Measurements from ENCODE around the gene KAZN. TPM values are rescaled to one million over a fixed set of nuclear protein-coding genes. Genes with fewer than 3 reads are reported as not detected.
A peak's percentile ranks its signal among the peaks of the same experiment; 100 is the strongest.

KAZN gene
- total and polyA plus RNA-seq, 2 donors (not counting 1 experiment from before 2014, with no cell fraction given), result 3.4 to 5.0 TPM

GRCh38 chr1:14794136-14794768, 195.8 kb downstream of the KAZN start:
- no peaks in the 10 kb centered on the region for H3K36me3 ChIP-seq (ENCODE audit: control insufficient read depth, insufficient read depth, low read length)
- H3K27me3 ChIP-seq (ENCODE audit: control insufficient read depth, insufficient read depth, low read length), result no peaks in the 10 kb centered on the region
- H4K20me1 ChIP-seq (ENCODE audit: control insufficient read depth, extremely low read depth, insufficient read depth, low read length), result no peaks in the 10 kb centered on the region
- H2AFZ ChIP-seq (ENCODE audit: low read length), result no peak overlapping the region
- no peak overlapping the region for H3K4me2 ChIP-seq (ENCODE audit: extremely low read depth, insufficient read depth, low read length)
- DNase-seq (ENCODE audit: low read depth in 2 of 2), result peak in 1 of 2 donors; percentile 54
- H3K4me1 ChIP-seq (ENCODE audit: control insufficient read depth, extremely low read depth, insufficient read depth, low read length), result no peaks in the 10 kb centered on the region
- no peaks in the 10 kb centered on the region for H3K9me3 ChIP-seq (ENCODE audit: control insufficient read depth, insufficient read depth, low read depth, low read length)
- no peak overlapping the region for H3K4me3 ChIP-seq (replicated peaks in 1 of 4; ENCODE audit: control extremely low read depth in 1 of 4, insufficient read depth in 1 of 4, low read depth in 3 of 4, low read length in 4 of 4)
- no peak overlapping the region for H3K9ac ChIP-seq (ENCODE audit: insufficient read depth, low read length)
- TF ChIP-seq EZH2 (IDR thresholded peaks at IDR 0.05; ENCODE audit: low read length, missing control alignments) (no peak), CTCF (conservative IDR thresholded peaks at IDR 0.05 in 1 of 2, IDR thresholded peaks at IDR 0.05 in 1 of 2; ENCODE audit: low read depth in 1 of 2, low read length in 2 of 2) (no peak)
- no peaks in the 10 kb centered on the region for H3K79me2 ChIP-seq (ENCODE audit: control insufficient read depth, insufficient read depth, low read length)
- H3K27ac ChIP-seq (ENCODE audit: insufficient read depth, low read length), result no peak overlapping the region

GRCh38 chr1:14794906-14795305, 196.4 kb downstream of the KAZN start:
- no peaks in the 10 kb centered on the region for H3K36me3 ChIP-seq (ENCODE audit: control insufficient read depth, insufficient read depth, low read length)
- no peak overlapping the region for H3K27ac ChIP-seq (ENCODE audit: insufficient read depth, low read length)
- no peak overlapping the region for H3K9ac ChIP-seq (ENCODE audit: insufficient read depth, low read length)
- no peaks in the 10 kb centered on the region for H3K27me3 ChIP-seq (ENCODE audit: control insufficient read depth, insufficient read depth, low read length)
- no peaks in the 10 kb centered on the region for H4K20me1 ChIP-seq (ENCODE audit: control insufficient read depth, extremely low read depth, insufficient read depth, low read length)
- no peak overlapping the region for H3K4me2 ChIP-seq (ENCODE audit: extremely low read depth, insufficient read depth, low read length)
- H3K4me1 ChIP-seq (ENCODE audit: control insufficient read depth, extremely low read depth, insufficient read depth, low read length), result no peaks in the 10 kb centered on the region
- no peak overlapping the region for H3K4me3 ChIP-seq (replicated peaks in 1 of 4; ENCODE audit: control extremely low read depth in 1 of 4, insufficient read depth in 1 of 4, low read depth in 3 of 4, low read length in 4 of 4)
- no peak for DNase-seq (ENCODE audit: low read depth in 2 of 2)
- TF ChIP-seq CTCF (conservative IDR thresholded peaks at IDR 0.05 in 1 of 2, IDR thresholded peaks at IDR 0.05 in 1 of 2; ENCODE audit: low read depth in 1 of 2, low read length in 2 of 2) (no peak), EZH2 (IDR thresholded peaks at IDR 0.05; ENCODE audit: low read length, missing control alignments) (no peak)
- no peaks in the 10 kb centered on the region for H3K79me2 ChIP-seq (ENCODE audit: control insufficient read depth, insufficient read depth, low read length)
- H3K9me3 ChIP-seq (ENCODE audit: control insufficient read depth, insufficient read depth, low read depth, low read length), result no peaks in the 10 kb centered on the region
- H2AFZ ChIP-seq (ENCODE audit: low read length), result no peak overlapping the region

- Histone ChIP-seq H3K36me3 (ENCODE audit: control insufficient read depth, insufficient read depth, low read length) (no peaks in the 10 kb centered on the region), H3K9me3 (ENCODE audit: control insufficient read depth, insufficient read depth, low read depth, low read length) (no peaks in the 10 kb centered on the region), H3K4me3 (replicated peaks in 1 of 4; ENCODE audit: control extremely low read depth in 1 of 4, insufficient read depth in 1 of 4, low read depth in 3 of 4, low read length in 4 of 4) (no peak overlapping the region), H3K79me2 (ENCODE audit: control insufficient read depth, insufficient read depth, low read length) (no peaks in the 10 kb centered on the region), H2AFZ (ENCODE audit: low read length) (no peak overlapping the region), H4K20me1 (ENCODE audit: control insufficient read depth, extremely low read depth, insufficient read depth, low read length) (no peaks in the 10 kb centered on the region), H3K27me3 (ENCODE audit: control insufficient read depth, insufficient read depth, low read length) (no peaks in the 10 kb centered on the region), H3K27ac (ENCODE audit: insufficient read depth, low read length) (no peak overlapping the region), H3K4me1 (ENCODE audit: control insufficient read depth, extremely low read depth, insufficient read depth, low read length) (no peaks in the 10 kb centered on the region), H3K4me2 (ENCODE audit: extremely low read depth, insufficient read depth, low read length) (no peak overlapping the region), H3K9ac (ENCODE audit: insufficient read depth, low read length) (no peak overlapping the region)
- TF ChIP-seq EZH2 (IDR thresholded peaks at IDR 0.05; ENCODE audit: low read length, missing control alignments) (no peak), CTCF (conservative IDR thresholded peaks at IDR 0.05 in 1 of 2, IDR thresholded peaks at IDR 0.05 in 1 of 2; ENCODE audit: low read depth in 1 of 2, low read length in 2 of 2) (no peak)
- no peak for DNase-seq (ENCODE audit: low read depth in 2 of 2)
These were observed 197.1 kb downstream of the KAZN start for GRCh38 chr1:14795589-14795988.

Measured in fibroblast of lung (primary cell).